Measurements from ENCODE around the gene COMMD2. TPM values are rescaled to one million over a fixed set of nuclear protein-coding genes. Genes with fewer than 3 reads are reported as not detected.

Gene COMMD2
- total and polyA plus RNA-seq, 12 donors = 4.6 to 22.9 (median 18.8) TPM

DNA sequence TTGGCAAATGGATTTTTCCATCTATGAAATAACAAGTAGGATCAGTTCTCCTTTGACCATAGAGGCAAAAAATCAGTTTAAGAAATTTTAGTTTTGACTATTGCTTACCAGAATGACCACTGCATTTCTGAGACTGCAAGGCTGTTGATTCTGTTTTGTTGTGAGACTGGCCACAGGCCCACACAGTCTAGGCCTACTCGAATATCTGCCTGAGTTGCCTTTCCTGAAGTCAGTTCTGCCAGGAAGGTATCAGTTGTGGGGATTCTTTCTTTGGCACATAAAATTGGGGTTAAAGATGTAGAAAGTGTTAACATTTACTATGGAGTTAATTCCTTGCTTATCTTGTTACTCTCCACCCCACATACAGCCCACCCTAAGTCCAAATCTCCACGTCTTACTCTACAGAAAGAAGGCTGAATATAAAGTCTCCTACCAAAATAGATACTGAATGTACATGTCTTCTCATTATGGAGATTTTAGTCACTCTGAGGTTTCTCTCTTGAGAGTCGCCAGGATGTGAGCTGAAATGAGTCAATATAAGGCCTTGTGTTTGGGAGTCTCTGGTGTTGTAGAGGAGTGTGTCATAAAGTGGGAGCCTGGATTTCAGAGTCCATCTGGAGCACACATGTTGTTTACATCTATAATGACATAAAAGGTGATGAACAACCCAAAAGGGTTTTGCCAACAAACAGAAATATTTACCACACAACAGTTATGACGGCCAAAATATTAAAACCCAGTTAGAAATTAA is 49.4 kb downstream of the COMMD2 start:
- intact Hi-C loops (cut with DNase I) = no loop called here
- 72 to 75% methylated on average over 4 of the region's 4 CpGs for WGBS, 2 donors
- TF ChIP-seq, protein P1, sequence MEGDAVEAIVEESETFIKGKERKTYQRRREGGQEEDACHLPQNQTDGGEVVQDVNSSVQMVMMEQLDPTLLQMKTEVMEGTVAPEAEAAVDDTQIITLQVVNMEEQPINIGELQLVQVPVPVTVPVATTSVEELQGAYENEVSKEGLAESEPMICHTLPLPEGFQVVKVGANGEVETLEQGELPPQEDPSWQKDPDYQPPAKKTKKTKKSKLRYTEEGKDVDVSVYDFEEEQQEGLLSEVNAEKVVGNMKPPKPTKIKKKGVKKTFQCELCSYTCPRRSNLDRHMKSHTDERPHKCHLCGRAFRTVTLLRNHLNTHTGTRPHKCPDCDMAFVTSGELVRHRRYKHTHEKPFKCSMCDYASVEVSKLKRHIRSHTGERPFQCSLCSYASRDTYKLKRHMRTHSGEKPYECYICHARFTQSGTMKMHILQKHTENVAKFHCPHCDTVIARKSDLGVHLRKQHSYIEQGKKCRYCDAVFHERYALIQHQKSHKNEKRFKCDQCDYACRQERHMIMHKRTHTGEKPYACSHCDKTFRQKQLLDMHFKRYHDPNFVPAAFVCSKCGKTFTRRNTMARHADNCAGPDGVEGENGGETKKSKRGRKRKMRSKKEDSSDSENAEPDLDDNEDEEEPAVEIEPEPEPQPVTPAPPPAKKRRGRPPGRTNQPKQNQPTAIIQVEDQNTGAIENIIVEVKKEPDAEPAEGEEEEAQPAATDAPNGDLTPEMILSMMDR (IDR thresholded peaks at IDR 0.05) = no peak
- Histone ChIP-seq H3K4me1 (peaks cover 0 to 16% (median 6%) of the 10 kb centered on the region in 9 donors), H3K36me3 (no peaks in the 10 kb centered on the region), H3K9me3 (peaks cover 0 to 17% (median 7%) of the 10 kb centered on the region in 11 donors), H3K27ac (peak overlapping the region in 8 of 10 donors; percentile 18 to 56 (median 40)), H3K4me3 (no peak overlapping the region), H3K27me3 (no peaks in the 10 kb centered on the region)
- DNase-seq = no peak
- peak in 4 of 8 donors; percentile 43 to 83 (median 72) for ATAC-seq

DNA sequence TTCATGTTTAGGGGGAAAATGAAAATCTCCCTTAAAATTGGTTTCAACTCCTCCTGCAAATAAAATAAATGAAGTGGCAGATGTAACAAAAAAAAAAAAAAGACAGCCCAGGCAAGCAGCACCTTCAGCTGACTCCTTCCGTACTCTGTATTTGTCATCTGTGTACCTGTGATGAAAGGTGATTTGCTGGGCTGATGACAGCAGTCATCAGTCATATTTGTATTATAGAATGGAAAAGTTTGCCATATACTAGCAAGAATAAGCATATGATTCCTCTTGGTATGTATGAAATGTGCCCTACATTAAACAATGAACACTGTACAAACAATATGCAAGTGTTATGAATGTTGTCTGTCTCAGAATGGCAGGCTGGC is 50.3 kb downstream of the COMMD2 start:
- 95 to 96% methylated on average over 1 of the region's 1 CpG for WGBS, 2 donors
- Histone ChIP-seq H3K27me3 (no peaks in the 10 kb centered on the region), H3K9me3 (peaks cover 0 to 19% (median 7%) of the 10 kb centered on the region in 11 donors), H3K36me3 (no peaks in the 10 kb centered on the region), H3K27ac (peak overlapping the region in 1 of 10 donors; percentile 56), H3K4me3 (no peak overlapping the region), H3K4me1 (peaks cover 0 to 10% (median under 1%) of the 10 kb centered on the region in 9 donors)
- DNase-seq = no peak
- ATAC-seq = no peak
- intact Hi-C loops (cut with DNase I) = no loop called here
- TF ChIP-seq, protein P1 (IDR thresholded peaks at IDR 0.05) = no peak

DNA sequence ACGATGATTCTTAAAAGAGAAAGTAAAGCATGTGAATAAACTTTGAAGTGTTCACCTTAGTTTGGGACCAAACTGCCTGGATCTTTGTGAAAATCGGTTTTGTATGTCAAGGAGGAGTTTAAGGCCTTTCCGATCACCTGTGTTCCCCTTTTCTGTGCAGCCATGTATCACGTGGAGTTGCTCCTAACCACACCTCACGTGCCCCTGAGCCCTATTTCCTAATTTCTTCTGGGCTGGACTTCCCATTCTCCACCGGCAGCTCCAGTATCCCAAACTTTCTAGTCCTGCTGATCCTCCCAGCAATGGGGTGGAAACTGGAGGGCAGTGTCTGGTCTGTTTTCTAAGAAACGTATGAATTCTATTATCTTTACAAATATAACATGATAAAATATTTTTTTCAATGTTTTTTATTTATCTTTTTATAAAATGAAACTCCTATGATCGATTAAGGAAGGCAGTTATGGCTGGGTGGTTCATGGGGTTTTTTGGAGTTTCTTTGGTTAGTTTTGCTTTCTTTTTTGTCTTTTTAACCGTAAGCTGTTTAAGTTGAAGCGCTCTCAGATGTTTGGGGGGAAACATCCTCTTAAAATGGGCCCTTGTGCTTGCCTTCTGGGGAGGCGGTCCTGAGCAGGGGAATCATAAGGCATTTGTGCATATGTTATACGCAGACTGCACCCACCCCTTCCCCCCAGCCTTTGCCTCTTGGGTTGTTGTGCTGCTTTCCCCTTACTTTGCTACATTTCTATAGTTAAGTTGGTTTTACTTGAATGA is 50.9 kb downstream of the COMMD2 start:
- ATAC-seq (no peak), DNase-seq (no peak)
- Histone ChIP-seq H3K4me1 (peaks cover 0 to 8% (median 0%) of the 10 kb centered on the region in 9 donors), H3K27ac (no peak overlapping the region), H3K27me3 (no peaks in the 10 kb centered on the region), H3K36me3 (no peaks in the 10 kb centered on the region), H3K4me3 (peak overlapping the region in 1 of 10 donors; percentile 4), H3K9me3 (peaks cover 0 to 19% (median 7%) of the 10 kb centered on the region in 11 donors)
- WGBS, 2 donors = 95 to 96% methylated on average over 12 of the region's 12 CpGs
- intact Hi-C loops (cut with DNase I) = no loop called here
- TF ChIP-seq, protein P1 (IDR thresholded peaks at IDR 0.05) = no peak

Other genes with a start within 250 kb of the COMMD2 start
- gene WWTR1, start 94.5 kb downstream of the COMMD2 start, total RNA-seq = 10 to 100 TPM; 30.3 to 78.6 (median 43.7) TPM
- gene WWTR1, start 94.5 kb downstream of the COMMD2 start, polyA plus RNA-seq = 10 to 100 TPM; 19.5 to 21.8 TPM
- gene ANKUB1, start 40.1 kb upstream of the COMMD2 start, total RNA-seq = not detected
- not detected for gene ANKUB1, start 40.1 kb upstream of the COMMD2 start, polyA plus RNA-seq
- gene RNF13, start 60.7 kb upstream of the COMMD2 start, total RNA-seq = 10 to 100 TPM; 46.6 to 72.3 (median 55.5) TPM
- gene RNF13, start 60.7 kb upstream of the COMMD2 start, polyA plus RNA-seq = 10 to 100 TPM; 24.8 to 36.4 TPM
- 10 to 100 TPM; 56.7 to 78.3 (median 66.1) TPM for gene PFN2, start 218.4 kb upstream of the COMMD2 start, total RNA-seq
- 10 to 100 TPM; 35.5 to 52.4 TPM for gene PFN2, start 218.4 kb upstream of the COMMD2 start, polyA plus RNA-seq